Liver (tissue), 9 donors: ENCODE measurements around the gene SNRPD2. TPM values are rescaled to one million over a fixed set of nuclear protein-coding genes. Genes with fewer than 3 reads are reported as not detected.
A peak's percentile ranks its signal among the peaks of the same experiment; 100 is the strongest.

Experiments
- DNase-seq: peaks from one replicate; pipeline ENCODE4 v3.0.0-alpha.2; 2017; ENCODE audit warnings: low spot score
- H3K27ac ChIP-seq, 2 donors: one replicate each; pipeline ENCODE4 v1.7.0; 2013; ENCODE audit warnings: inconsistent platforms in 2 of 2, low read length in 2 of 2, control low read depth in 1 of 2, low read depth in 1 of 2, mild to moderate bottlenecking in 1 of 2
- H3K27me3 ChIP-seq, 4 donors: one replicate each; pipeline versions ENCODE4 v1.6.1 to v1.7.0; 2013; ENCODE audit warnings: low read length in 3 of 4, inconsistent platforms in 1 of 4, mild to moderate bottlenecking in 1 of 4, moderate library complexity in 1 of 4; ENCODE audit not compliant: control insufficient read depth in 4 of 4, insufficient read depth in 4 of 4
- H3K36me3 ChIP-seq, 4 donors: one replicate each; pipeline versions ENCODE4 v1.6.1 to v1.7.0; 2013; ENCODE audit warnings: low read length in 3 of 4, mild to moderate bottlenecking in 3 of 4, low read depth in 1 of 4, moderate library complexity in 1 of 4; ENCODE audit not compliant: control insufficient read depth in 4 of 4, insufficient read depth in 3 of 4
- H3K4me1 ChIP-seq, 4 donors: one replicate each; pipeline versions ENCODE4 v1.6.1 to v1.7.0; 2013; ENCODE audit warnings: low read length in 3 of 4, mild to moderate bottlenecking in 3 of 4, moderate library complexity in 1 of 4; ENCODE audit not compliant: control insufficient read depth in 4 of 4, insufficient read depth in 4 of 4
- H3K4me3 ChIP-seq, 3 donors: one replicate each; pipeline versions ENCODE4 v1.6.1 to v1.7.0; 2013; ENCODE audit warnings: low read length in 3 of 3, control low read depth in 1 of 3, low read depth in 1 of 3, mild to moderate bottlenecking in 1 of 3
- H3K9ac ChIP-seq, 2 donors: one replicate each; pipeline ENCODE4 v1.7.0; 2013; ENCODE audit warnings: low read length in 2 of 2, mild to moderate bottlenecking in 2 of 2, moderate library complexity in 2 of 2, control low read depth in 1 of 2, low read depth in 1 of 2
- H3K9me3 ChIP-seq, 4 donors: one replicate each; pipeline versions ENCODE4 v1.6.1 to v1.7.0; 2013; ENCODE audit warnings: low read length in 3 of 4; ENCODE audit not compliant: control insufficient read depth in 4 of 4
- ATF3 ChIP-seq: IDR thresholded peaks from 2 replicates; pipeline ENCODE4 v1.6.1; 2016; ENCODE audit warnings: antibody characterized with exemption
- CTCF ChIP-seq: fragments of 150-350 bp; IDR thresholded peaks from 2 replicates; pipeline ENCODE4 v1.5.1; 2017; ENCODE audit warnings: improper control_type of control experiment, low read depth, low read length; ENCODE audit not compliant: missing input control
- EGR1 ChIP-seq, 2 donors: IDR thresholded peaks; 2 replicates each; pipeline ENCODE4 v1.6.1; 2016 to 2018; ENCODE audit warnings: antibody characterized with exemption in 2 of 2, low read depth in 2 of 2
- FOXA1 ChIP-seq: IDR thresholded peaks from 2 replicates; pipeline ENCODE4 v1.6.1; 2016; ENCODE audit warnings: antibody characterized with exemption
- FOXA2 ChIP-seq: IDR thresholded peaks from 2 replicates; pipeline ENCODE4 v1.6.1; 2016; ENCODE audit warnings: antibody characterized with exemption
- GABPA ChIP-seq, 2 donors: IDR thresholded peaks in 1 of 2; conservative IDR thresholded peaks in 1 of 2; 2 replicates each; pipeline ENCODE4 v1.6.1; 2016; ENCODE audit warnings: antibody characterized with exemption in 2 of 2, mild to moderate bottlenecking in 1 of 2, moderate library complexity in 1 of 2
- HNF4A ChIP-seq, 2 donors: conservative IDR thresholded peaks; 2 replicates each; pipeline ENCODE4 v1.6.1; 2016; ENCODE audit warnings: antibody characterized with exemption in 2 of 2, mild to moderate bottlenecking in 2 of 2
- HNF4G ChIP-seq: IDR thresholded peaks from 2 replicates; pipeline ENCODE4 v1.6.1; 2016; ENCODE audit warnings: antibody characterized with exemption
- JUND ChIP-seq, 2 donors: IDR thresholded peaks; 2 replicates each; pipeline ENCODE4 v1.6.1; 2016; ENCODE audit warnings: antibody characterized with exemption in 2 of 2
- MAX ChIP-seq: IDR thresholded peaks from 2 replicates; pipeline ENCODE4 v1.6.1; 2016; ENCODE audit warnings: antibody characterized with exemption
- NR2F2 ChIP-seq: IDR thresholded peaks from 2 replicates; pipeline ENCODE4 v1.6.1; 2016; ENCODE audit warnings: antibody characterized with exemption
- RAD21 ChIP-seq, 2 donors: IDR thresholded peaks; 2 replicates each; pipeline ENCODE4 v1.6.1; 2016; ENCODE audit warnings: antibody characterized with exemption in 2 of 2, mild to moderate bottlenecking in 2 of 2
- REST ChIP-seq: IDR thresholded peaks from 2 replicates; pipeline ENCODE4 v1.6.1; 2016; ENCODE audit warnings: antibody characterized with exemption, mild to moderate bottlenecking
- TAF1 ChIP-seq: conservative IDR thresholded peaks from 2 replicates; pipeline ENCODE4 v1.6.1; 2016; ENCODE audit warnings: antibody characterized with exemption, mild to moderate bottlenecking
- YY1 ChIP-seq: IDR thresholded peaks from 2 replicates; pipeline ENCODE4 v1.6.1; 2016; ENCODE audit warnings: antibody characterized with exemption, mild to moderate bottlenecking
- WGBS: extraction: QIAGEN DNeasy Blood & Tissue Kit; methylation state at CpG from one replicate; pipeline ENCODE4 v1.1.7; 2013; 5-methylcytosine and 5-hydroxymethylcytosine counted together
- polyA plus RNA-seq, 2 donors: library from polyadenylated mRNA; stranded (reverse) in 1 of 2; unstranded in 1 of 2; fragments of 200-250 nt in 1 of 2; fragments of >200 nt in 1 of 2; fragmentation: Nextera tagmentation in 1 of 2; extraction: Ambion mirVana in 1 of 2; gene quantifications; one replicate each; pipeline versions ENCODE4 v1.2.1 to v1.2.3, GENCODE V29; 2013 to 2015
- total RNA-seq, 2 donors: library from RNA; depleted of rRNA; stranded (reverse); fragments of >200 nt; gene quantifications; one replicate each; pipeline ENCODE4 v1.2.3, GENCODE V29; 2014
- donor health status: healthy.
- donor health status: healthy.
- donor health status: healthy.
- donor health status: healthy.
- donor health status: healthy.

SNRPD2 gene
- total and polyA plus RNA-seq, 4 donors, result 38.6 to 175 (median 90.5) TPM

- H3K9me3 ChIP-seq, result no peaks in the 10 kb centered on the region
- H3K27ac ChIP-seq, result peak overlapping the region; percentile 87 to 96
These were observed 1.5 kb upstream of the SNRPD2 start for GRCh38 chr19:45693106-45693788.

GRCh38 chr19:45692187-45693105 is 693 bp upstream of the SNRPD2 start, which contains the start of gene QPCTL:
QPCTL (plus strand) TSS chr19:45692666; CDS start chr19:45692704, 38 bp downstream.
- peak within 1 kb of the TSS; percentile 87 to 96 for H3K27ac ChIP-seq
- WGBS, result under 1% methylated on average over 70 of the region's 70 CpGs
- TF ChIP-seq FOXA2 (no peak), GABPA (IDR thresholded peaks at IDR 0.05 in 1 of 2, conservative IDR thresholded peaks at IDR 0.05 in 1 of 2) (peak in 1 of 2 donors; percentile 92), MAX (peak; percentile 93), EGR1 (IDR thresholded peaks at IDR 0.05; ENCODE audit: low read depth in 2 of 2) (peak; percentile 91 to 97), HNF4G (no peak), JUND (IDR thresholded peaks at IDR 0.05) (peak; percentile 61 to 85), RAD21 (IDR thresholded peaks at IDR 0.05) (peak; percentile 22 to 44), NR2F2 (peak; percentile 95), CTCF (no peak), ATF3 (peak; percentile 60), HNF4A (conservative IDR thresholded peaks at IDR 0.05) (peak; percentile 59 to 61), REST (peak; percentile 89), FOXA1 (peak; percentile 67), YY1 (peak; percentile 91), TAF1 (no peak)

More at GRCh38 chr19:45693106-45693788, 1.5 kb upstream of the SNRPD2 start:
- TF ChIP-seq CTCF (peak; percentile 70), RAD21 (IDR thresholded peaks at IDR 0.05) (peak; percentile 66 to 76), MAX (no peak)
- Histone ChIP-seq H3K27me3 (no peaks in the 10 kb centered on the region), H3K36me3 (peaks cover 0 to 12% (median 5%) of the 10 kb centered on the region in 4 donors), H3K4me1 (peaks cover 0 to 15% (median 7%) of the 10 kb centered on the region in 4 donors), H3K9ac (peak overlapping the region; percentile 53 to 78), H3K4me3 (peak overlapping the region; percentile 77 to 92 (median 82))
- WGBS, result 1% methylated on average over 22 of the region's 22 CpGs
- DNase-seq, result peak; percentile 83

More at GRCh38 chr19:45692187-45693105, 693 bp upstream of the SNRPD2 start, which contains the start of gene QPCTL:
- Histone ChIP-seq H3K9ac (peak within 1 kb of the TSS; percentile 53 to 78), H3K36me3 (peaks cover 0 to 18% (median 8%) of the 10 kb centered on the region in 4 donors), H3K9me3 (no peaks in the 10 kb centered on the region), H3K4me1 (peaks cover 0 to 15% (median 7%) of the 10 kb centered on the region in 4 donors), H3K27me3 (no peaks in the 10 kb centered on the region), H3K4me3 (peak within 1 kb of the TSS; percentile 77 to 97 (median 82))
- peak; percentile 91 for DNase-seq
